Brain microvascular endothelial cell (primary cell): ENCODE results near the gene ICOSLG.
"Not testable (repeated sequence)": the region's sequence is repeated elsewhere in the genome, so short reads cannot be mapped to it uniquely, and the experiment has no call there.

Source experiments
- DNase-seq: peaks from one replicate; pipeline ENCODE4 v3.0.0-alpha.2; 2020
- H3K27ac ChIP-seq: fragments of 250-450 bp; sonication (Bioruptor Pico); 2 replicates; pipeline ENCODE4 v1.5.1; 2020; ENCODE audit warnings: mild to moderate bottlenecking, moderate library complexity
- H3K27me3 ChIP-seq: fragments of 250-450 bp; sonication (Bioruptor Pico); replicated peaks from 2 replicates; pipeline ENCODE4 v1.5.1; 2020; ENCODE audit warnings: mild to moderate bottlenecking
- H3K36me3 ChIP-seq: fragments of 250-450 bp; sonication (Bioruptor Pico); replicated peaks from 2 replicates; pipeline ENCODE4 v1.5.1; 2020; ENCODE audit warnings: mild to moderate bottlenecking
- H3K4me3 ChIP-seq: 2 replicates; pipeline ENCODE4 v1.5.1; 2011; ENCODE audit warnings: low read depth, mild to moderate bottlenecking, control low read depth, low read length, moderate library complexity
- CTCF ChIP-seq: IDR thresholded peaks from 2 replicates; pipeline ENCODE4 v1.5.1; 2011; ENCODE audit warnings: low read depth, mild to moderate bottlenecking, moderate library complexity, low read length, control low read depth, inconsistent platforms; ENCODE audit errors: missing control alignments
- in situ Hi-C: cut with HindIII; loops from 2 replicates; pipeline ENCODE4 v1.10.0; 2017; ENCODE audit warnings: low sequenced_read_pairs, low pct_ligation_motif_present

ICOSLG gene

GRCh38 chr21:44240842-44241241 lies at the start of gene ICOSLG:
Gene ICOSLG (minus strand): TSS chr21:44240943. CDS start chr21:44240817, 126 bp downstream.
- in situ Hi-C loops, DNase-seq, H3K4me3 ChIP-seq: not testable (repeated sequence)

GRCh38 chr21:44289381-44290010 lies 48.8 kb upstream of the ICOSLG start:
- Histone ChIP-seq H3K27ac (no peak overlapping the region), H3K4me3 (no peak overlapping the region), H3K27me3 (no peaks in the 10 kb centered on the region), H3K36me3 (no peaks in the 10 kb centered on the region)
- DNase-seq = no peak
- in situ Hi-C loops = no loop called here
- no peak for TF ChIP-seq CTCF

More at GRCh38 chr21:44240842-44241241, at the start of gene ICOSLG:
- H3K27me3 ChIP-seq, H3K36me3 ChIP-seq, H3K27ac ChIP-seq: not testable (repeated sequence)

- no peak for DNase-seq
- TF ChIP-seq CTCF = no peak
- H3K27me3 ChIP-seq = no peaks in the 10 kb centered on the region
- H3K27ac ChIP-seq = no peak overlapping the region
- H3K36me3 ChIP-seq = no peaks in the 10 kb centered on the region
- H3K4me3 ChIP-seq = no peak overlapping the region
- in situ Hi-C loops = no loop called here
Measured at GRCh38 chr21:44288251-44289110, 47.7 kb upstream of the ICOSLG start.

GRCh38 chr21:44286716-44287632 lies 46.2 kb upstream of the ICOSLG start:
- Histone ChIP-seq H3K36me3 (no peaks in the 10 kb centered on the region), H3K27me3 (no peaks in the 10 kb centered on the region), H3K27ac (no peak overlapping the region), H3K4me3 (no peak overlapping the region)
- no peak for DNase-seq
- TF ChIP-seq CTCF = no peak
- in situ Hi-C loops = no loop called here

GRCh38 chr21:44286086-44286715 lies 45.5 kb upstream of the ICOSLG start:
- Histone ChIP-seq H3K36me3 (no peaks in the 10 kb centered on the region), H3K27me3 (no peaks in the 10 kb centered on the region), H3K4me3 (no peak overlapping the region), H3K27ac (no peak overlapping the region)
- TF ChIP-seq CTCF = no peak
- in situ Hi-C loops = no loop called here
- no peak for DNase-seq
